Astrocyte of the cerebellum (primary cell): ENCODE results near the gene WDR17.
A peak's percentile ranks its signal among the peaks of the same experiment; 100 is the strongest.

Experiments used
- DNase-seq: peaks from one replicate; pipeline ENCODE4 v3.0.0-alpha.2; 2011; ENCODE audit warnings: low read depth
- H3K4me3 ChIP-seq: 2 replicates; pipeline ENCODE4 v1.5.1; 2011; ENCODE audit warnings: mild to moderate bottlenecking, low read depth, low read length, moderate library complexity
- CTCF ChIP-seq: IDR thresholded peaks from 2 replicates; pipeline ENCODE4 v1.5.1; 2012; ENCODE audit warnings: low read length, low read depth, moderate library complexity, mild to moderate bottlenecking; ENCODE audit errors: missing control alignments
- in situ Hi-C: cut with HindIII; loops from 2 replicates; pipeline ENCODE4 v1.10.0; 2017; ENCODE audit warnings: low sequenced_read_pairs

WDR17 gene

GRCh38 chr4:176034499-176034898 lies 31.1 kb upstream of the WDR17 start:
- no peak overlapping the region for H3K4me3 ChIP-seq
- in situ Hi-C loops = loop anchor here (25.0 kb wide), 1 partner anchor 303 kb away; no protein-coding TSS in a partner anchor
- peak; percentile 50 for DNase-seq
- TF ChIP-seq CTCF = peak; percentile 14

- in situ Hi-C loops = loop anchor here (25.0 kb wide), 1 partner anchor 302 kb away; no protein-coding TSS in a partner anchor
- DNase-seq = no peak
- no peak overlapping the region for H3K4me3 ChIP-seq
- no peak for TF ChIP-seq CTCF
Measured at GRCh38 chr4:176034936-176035335, 30.7 kb upstream of the WDR17 start.

- H3K4me3 ChIP-seq = no peak overlapping the region
- no peak for TF ChIP-seq CTCF
- in situ Hi-C loops = loop anchor here (25.0 kb wide), 1 partner anchor 301 kb away; no protein-coding TSS in a partner anchor
- no peak for DNase-seq
Measured at GRCh38 chr4:176036585-176037205, 28.9 kb upstream of the WDR17 start.

GRCh38 chr4:176038789-176039188 lies 26.9 kb upstream of the WDR17 start:
- no peak for DNase-seq
- in situ Hi-C loops = loop anchor here (25.0 kb wide), 1 partner anchor 299 kb away; no protein-coding TSS in a partner anchor
- no peak for TF ChIP-seq CTCF
- no peak overlapping the region for H3K4me3 ChIP-seq

GRCh38 chr4:176042195-176042594 lies 23.4 kb upstream of the WDR17 start:
- no peak for TF ChIP-seq CTCF
- in situ Hi-C loops = loop anchor here (25.0 kb wide), 1 partner anchor 295 kb away; no protein-coding TSS in a partner anchor
- H3K4me3 ChIP-seq = no peak overlapping the region
- DNase-seq = no peak

- no peak overlapping the region for H3K4me3 ChIP-seq
- in situ Hi-C loops = loop anchor here (25.0 kb wide), 1 partner anchor 293 kb away; no protein-coding TSS in a partner anchor
Measured at GRCh38 chr4:176043838-176044588, 21.6 kb upstream of the WDR17 start.

More at GRCh38 chr4:176043838-176044588, 21.6 kb upstream of the WDR17 start:
- DNase-seq = no peak
- no peak for TF ChIP-seq CTCF
